Kidney glomerular epithelial cell (primary cell): ENCODE measurements around the gene TRIM44.
"Not testable (repeated sequence)": the region's sequence is repeated elsewhere in the genome, so short reads cannot be mapped to it uniquely, and the experiment has no call there.

Experiments used
- DNase-seq: peaks from one replicate; lab custom pipeline; 2025; lab: John Stamatoyannopoulos, UW

Gene TRIM44

GRCh38 chr11:35815556-35816315 is 153.2 kb downstream of the TRIM44 start:
- no peak for DNase-seq

DNA sequence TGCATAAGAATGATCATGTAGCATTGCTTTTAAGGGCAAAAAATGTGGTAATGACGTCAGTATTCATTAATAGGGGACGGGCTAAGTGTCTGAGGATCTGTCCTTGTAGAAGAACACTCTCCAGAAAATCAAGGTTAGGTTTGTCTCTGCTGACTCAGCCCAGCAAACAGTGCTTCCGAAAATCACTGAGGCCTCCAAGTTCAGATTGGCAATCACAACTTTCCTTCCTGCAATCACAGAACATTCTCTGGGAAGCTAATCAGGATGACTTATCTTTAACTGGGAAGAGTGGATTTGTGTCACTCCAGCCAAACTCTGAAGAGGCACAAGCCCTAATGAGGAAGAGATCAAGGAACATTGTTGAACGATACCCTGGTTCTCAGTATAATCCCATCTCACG is 158.0 kb downstream of the TRIM44 start:
- no peak for DNase-seq

DNA sequence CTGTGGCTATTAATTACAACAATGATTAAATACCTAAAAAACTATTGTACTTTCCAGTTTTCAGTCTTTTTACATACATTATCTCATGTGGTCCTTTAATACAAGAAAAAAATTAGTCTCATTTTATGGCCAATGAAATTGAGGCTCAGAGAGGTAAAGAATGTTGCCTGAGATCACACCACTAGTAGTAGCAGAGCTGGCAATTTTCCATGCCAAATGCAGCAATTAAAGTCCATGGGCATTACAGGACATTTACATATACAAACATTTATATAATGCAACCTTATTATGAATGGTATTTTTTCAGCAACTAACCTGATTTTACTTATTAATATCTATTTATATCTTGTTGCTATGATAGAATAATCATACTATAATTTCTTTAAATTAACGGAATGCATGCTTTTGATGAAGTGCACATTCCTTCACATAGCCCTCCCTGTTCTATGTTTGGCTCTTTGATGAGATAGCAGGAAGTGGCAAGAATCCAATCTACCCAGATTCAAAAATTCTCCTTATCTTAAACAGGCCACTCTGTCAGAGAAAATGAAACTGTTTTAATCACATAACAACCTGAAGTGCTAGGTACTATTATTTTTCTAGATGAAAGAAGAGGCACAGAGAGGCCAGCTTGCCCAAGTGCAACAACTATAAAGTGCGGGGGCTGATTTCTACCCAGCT is 160.4 kb downstream of the TRIM44 start:
- no peak for DNase-seq

GRCh38 chr11:35823742-35824298 is 161.2 kb downstream of the TRIM44 start:
- no peak for DNase-seq

DNA sequence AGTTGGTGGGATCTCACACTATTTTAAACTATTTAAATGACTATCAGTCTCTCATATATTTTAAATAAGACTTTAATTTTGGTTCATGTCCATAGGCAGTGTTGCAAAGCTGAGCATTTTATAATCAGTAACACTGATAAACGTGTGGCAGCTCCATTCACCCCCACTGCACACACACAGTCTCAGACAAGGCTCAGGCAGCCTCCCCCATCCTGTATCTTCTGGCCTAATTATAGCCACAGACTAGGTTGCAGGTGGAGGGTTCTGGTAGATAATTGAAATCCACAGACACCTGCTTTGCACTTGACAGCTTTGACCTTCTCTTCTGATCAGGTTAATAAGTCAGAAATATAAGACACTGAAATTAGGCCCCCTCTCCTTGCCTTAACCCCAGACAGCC is 162.8 kb downstream of the TRIM44 start:
- no peak for DNase-seq

- DNase-seq = no peak
These were observed 163.4 kb downstream of the TRIM44 start for GRCh38 chr11:35826006-35826405.

- no peak for DNase-seq
These were observed 164.4 kb downstream of the TRIM44 start for GRCh38 chr11:35826949-35827348.

DNA sequence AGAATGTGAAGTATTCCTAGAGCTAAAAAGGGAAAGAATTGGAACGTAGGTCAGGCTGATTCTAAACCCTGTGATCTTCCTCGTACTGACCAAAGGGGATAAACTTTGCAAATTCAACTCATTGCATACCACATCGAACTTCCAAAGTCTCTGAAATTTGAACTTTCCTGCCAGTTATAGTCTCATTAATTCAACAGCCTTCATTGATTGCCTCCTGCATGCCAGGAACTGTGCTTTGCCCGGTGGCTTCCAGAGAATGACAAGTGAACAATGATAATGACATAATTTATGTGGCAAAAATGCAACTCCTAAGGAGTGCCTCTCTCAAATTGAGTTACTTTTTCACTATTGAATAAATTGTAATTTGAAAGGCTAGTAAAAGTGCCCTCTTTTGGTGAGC is 173.6 kb downstream of the TRIM44 start:
- no peak for DNase-seq

- no peak for DNase-seq
These were observed 175.5 kb downstream of the TRIM44 start for GRCh38 chr11:35838071-35838470.

GRCh38 chr11:35838697-35839367 is 176.3 kb downstream of the TRIM44 start:
- not testable (repeated sequence) for DNase-seq

DNA sequence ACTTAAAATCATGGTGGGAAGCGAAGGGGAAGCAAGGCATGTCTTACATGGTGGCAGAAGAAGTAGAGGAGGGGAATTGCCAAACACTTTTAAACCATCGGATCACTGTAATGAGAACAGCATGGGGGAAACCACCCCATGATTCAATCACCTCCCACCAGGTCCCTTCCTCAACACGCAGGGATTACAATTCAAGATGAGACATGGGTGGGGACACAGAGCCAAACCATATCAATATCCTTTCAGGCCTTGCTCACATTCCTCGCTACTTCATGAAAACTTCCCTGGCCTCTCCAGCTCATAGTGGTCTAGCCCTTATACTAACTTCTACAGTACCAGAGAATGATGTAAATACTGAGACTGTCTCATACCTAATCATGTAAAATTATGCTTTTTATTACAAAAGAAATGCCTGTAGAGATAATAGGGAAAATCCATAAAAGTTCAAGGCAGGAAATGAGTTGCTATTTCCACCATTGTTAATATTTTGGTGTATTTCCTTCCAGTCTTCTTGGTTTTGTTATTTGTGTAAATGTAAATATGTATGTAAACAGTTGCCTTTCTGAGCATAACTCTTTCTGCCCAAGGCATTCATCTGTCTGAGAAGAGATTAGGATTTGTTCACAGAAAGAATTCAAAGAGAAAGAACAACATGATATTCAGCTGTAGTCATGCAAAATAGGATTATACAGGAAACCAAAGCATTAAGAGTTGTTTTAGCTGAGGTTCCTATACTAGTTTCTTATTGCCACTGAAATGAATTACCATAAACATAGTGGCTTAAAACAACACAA is 177.0 kb downstream of the TRIM44 start:
- no peak for DNase-seq

DNA sequence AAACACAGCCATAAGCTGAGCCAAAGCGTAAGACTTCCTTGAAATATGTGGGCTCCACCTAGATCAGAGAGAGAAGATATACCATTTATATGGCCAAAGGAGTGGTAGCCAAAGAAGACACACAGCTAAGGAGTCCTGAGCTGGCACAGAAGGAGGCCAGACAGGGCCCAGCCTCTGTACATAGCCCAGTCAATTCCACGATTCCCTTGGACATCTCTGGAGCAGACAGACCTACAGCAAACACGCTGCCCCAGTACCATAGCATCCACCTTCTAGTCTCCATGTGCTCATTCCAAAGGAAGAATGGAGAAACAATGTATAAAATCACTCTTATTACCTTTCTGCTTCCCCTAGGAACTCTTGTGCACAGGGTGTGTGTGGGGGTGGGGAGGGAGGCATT is 179.2 kb downstream of the TRIM44 start:
- no peak for DNase-seq

- DNase-seq = no peak
These were observed 180.4 kb downstream of the TRIM44 start for GRCh38 chr11:35842958-35843357.

DNA sequence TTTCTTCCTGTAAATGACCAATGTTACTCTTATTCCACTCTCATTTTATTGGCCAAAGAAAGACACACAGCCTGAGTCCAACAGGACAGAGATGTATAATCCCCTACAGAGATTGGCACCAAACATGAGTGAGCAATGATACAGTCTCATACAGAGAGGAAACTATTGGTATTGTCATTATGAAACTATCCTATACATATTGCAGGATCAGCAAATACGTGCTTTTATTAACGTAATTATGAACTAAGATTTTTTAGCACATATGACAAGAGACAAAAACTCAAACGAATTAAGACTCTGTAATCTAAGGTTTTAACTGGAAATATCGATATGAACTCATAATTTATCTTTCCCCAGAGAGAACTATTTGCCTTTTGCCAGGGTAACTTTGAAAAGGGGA is 182.0 kb downstream of the TRIM44 start:
- no peak for DNase-seq

DNA sequence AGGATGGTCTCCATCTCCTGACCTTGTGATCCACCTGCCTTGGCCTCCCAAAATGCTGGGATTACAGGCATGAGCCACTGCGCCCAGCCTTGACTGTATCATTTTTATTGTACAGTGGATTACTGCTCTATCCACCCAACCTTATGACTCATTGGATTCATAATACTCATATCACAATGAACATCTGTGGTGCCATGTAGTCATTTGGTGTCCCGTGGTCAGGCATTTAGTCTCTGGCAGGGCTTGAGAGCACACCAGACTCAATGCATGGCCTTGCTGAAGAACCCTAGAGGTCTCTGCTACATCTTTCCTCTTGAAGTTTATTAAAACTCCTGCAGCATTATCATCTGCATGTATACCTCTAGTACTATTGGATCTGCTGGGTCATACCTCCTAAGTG is 183.3 kb downstream of the TRIM44 start:
- DNase-seq = no peak

DNA sequence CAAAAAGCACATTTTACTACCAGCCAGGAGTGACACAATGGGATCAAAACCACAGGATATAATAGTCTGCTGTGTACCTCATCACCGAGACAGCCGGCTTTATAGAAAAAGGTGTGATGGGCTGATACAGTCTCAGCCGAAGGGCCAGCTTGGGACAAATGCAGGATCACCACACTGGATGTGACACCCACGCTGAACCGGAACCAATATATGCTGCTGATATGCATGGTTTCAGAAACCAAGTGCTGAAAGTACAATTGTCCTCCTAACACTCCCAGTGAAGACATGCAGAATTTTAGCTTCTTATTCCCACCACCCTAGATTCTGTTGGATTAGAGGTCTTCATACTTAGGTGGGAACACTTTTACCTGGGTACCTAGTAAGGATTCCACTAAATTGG is 184.3 kb downstream of the TRIM44 start:
- DNase-seq = no peak

DNA sequence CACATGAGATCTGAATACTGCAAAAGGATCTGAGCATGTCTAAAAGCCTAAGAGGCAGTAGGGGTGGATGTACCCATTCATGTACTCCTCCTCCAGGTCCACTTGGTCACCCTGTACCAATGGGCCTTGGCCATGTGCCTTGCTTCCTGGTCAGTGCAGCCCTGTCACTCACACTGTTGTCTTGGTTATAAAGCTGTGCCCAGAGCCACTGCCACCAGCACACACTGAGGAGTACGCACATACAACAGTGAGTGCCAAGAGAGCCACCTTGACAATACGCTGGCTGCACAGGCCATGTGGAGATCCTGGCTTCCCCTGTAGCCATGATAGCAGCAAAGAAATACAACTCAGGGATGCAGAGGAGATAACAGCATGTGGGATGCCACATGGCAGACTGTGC is 184.9 kb downstream of the TRIM44 start:
- DNase-seq = no peak

GRCh38 chr11:35848616-35849015 is 186.0 kb downstream of the TRIM44 start:
- DNase-seq = no peak

DNA sequence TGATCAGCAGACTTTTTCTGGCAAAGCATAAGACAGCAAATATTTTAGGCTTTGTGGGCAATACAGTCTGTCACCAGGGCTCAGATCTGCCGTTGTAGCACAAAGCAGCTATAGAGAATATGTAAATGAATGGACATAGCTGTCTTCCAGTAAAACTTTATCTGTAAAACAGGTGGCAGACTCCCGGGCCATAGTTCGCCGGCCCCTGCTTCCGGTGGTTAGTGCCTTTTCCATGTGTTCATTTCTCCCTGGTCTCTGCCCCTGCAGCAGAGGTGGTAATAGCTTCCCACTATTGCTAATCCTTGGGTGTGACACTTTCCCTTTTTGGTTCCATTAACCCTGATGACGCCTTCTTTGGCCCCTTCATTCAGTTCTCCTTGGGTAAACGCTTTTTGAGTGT is 187.6 kb downstream of the TRIM44 start:
- DNase-seq = no peak

- DNase-seq = no peak
These were observed 188.8 kb downstream of the TRIM44 start for GRCh38 chr11:35851342-35851741.

- no peak for DNase-seq
These were observed 189.5 kb downstream of the TRIM44 start for GRCh38 chr11:35852056-35852455.

GRCh38 chr11:35853971-35854370 is 191.4 kb downstream of the TRIM44 start:
- no peak for DNase-seq
